CD4-positive, alpha-beta T cell treated with Interleukin-15 for 4 hours (primary cell): ENCODE data around the gene FAM177B.

Experiments used
- DNase-seq: peaks from one replicate; pipeline ENCODE4 v3.0.0-alpha.2; 2020; ENCODE audit warnings: low spot score

FAM177B gene

DNA sequence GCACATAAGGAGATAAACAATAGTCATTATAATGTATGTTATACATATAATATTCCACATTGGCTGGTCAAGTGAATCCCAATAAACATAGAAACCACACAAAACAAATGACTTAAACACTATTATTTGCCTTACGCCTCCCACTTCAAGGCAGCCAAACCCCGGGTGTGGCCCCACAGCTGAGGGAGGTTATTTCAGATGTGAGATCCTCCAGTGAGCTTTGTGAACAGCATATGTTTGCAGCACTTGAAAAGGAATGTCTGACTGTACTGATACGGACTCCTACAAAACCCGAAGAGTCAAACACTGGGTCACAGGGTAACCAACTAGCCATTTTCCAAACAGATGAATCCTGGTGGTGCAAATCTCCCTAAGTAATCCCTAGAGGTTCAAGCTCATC lies 50.7 kb downstream of the FAM177B start:
- DNase-seq: no peak

DNA sequence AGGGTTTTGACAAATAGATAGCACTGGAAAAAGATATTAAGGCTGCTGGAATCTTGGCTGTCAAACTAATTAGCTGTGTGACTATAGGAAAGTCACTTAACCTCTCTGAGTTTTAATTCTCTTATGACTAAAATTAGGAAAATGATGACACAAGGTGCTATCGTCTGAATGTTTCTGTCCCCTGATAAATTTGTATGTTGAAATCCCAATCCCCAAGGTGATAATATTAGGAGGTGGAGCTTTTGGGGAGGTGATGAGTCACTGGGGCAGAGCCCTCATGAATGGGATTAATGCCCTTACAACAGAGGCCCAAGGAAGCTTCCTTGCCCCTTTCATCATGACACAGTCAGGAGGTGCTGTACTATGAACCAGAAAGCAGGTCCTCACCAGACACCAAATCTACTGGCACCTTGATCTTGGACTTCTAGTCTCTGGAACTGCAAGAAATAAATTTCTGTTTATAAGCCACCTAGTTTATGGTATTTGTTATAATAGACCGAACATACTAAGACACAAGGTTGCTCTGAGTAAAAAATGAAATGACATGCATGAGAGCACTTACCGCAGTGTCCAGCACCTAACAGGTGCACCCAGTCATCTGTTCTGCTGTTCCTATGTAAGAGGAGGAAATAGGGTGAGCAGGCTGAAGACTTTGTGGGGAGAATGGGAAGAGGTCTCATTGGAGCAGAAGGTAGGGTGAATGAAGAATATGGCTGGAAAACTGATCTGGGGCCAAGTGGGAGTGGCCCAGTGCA lies 51.6 kb downstream of the FAM177B start:
- DNase-seq: no peak

DNA sequence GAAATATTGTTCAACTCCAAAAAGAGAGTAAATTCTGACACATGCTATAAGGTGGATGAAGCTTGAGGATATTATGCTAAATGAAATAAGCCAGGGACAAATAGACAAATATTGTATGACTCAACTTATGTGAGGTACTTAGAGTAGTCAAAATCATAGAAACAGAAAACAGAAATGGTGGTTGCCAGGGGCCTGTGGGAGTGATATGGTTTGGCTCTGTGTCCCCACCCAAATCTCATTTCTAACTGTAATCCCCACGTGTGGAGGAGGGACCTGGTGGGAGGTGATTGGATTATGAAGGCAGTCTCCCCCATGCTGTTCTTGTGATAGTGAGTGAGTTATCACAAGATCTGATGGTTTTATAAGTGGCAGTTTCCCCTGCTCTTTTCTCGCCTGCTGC lies 53.1 kb downstream of the FAM177B start:
- no peak for DNase-seq

DNA sequence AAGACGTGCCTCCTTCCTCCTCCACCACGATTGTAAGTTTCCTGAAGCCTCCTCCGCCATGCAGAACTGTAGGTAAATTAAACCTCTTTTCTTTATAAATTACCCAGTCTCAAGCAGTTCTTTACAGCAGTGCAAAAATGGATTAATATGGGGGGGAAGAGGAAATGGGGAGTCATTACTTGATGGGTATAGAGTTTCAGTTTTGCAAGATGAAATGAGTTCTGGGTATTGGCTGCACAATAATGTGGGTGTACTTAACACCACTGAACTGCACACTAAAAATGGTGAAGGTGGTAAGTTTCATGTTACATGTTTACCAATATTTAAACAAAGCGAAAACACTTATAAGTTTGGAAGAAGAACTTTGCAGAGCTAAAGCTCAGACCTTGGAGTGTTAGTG lies 53.5 kb downstream of the FAM177B start:
- DNase-seq: no peak

DNA sequence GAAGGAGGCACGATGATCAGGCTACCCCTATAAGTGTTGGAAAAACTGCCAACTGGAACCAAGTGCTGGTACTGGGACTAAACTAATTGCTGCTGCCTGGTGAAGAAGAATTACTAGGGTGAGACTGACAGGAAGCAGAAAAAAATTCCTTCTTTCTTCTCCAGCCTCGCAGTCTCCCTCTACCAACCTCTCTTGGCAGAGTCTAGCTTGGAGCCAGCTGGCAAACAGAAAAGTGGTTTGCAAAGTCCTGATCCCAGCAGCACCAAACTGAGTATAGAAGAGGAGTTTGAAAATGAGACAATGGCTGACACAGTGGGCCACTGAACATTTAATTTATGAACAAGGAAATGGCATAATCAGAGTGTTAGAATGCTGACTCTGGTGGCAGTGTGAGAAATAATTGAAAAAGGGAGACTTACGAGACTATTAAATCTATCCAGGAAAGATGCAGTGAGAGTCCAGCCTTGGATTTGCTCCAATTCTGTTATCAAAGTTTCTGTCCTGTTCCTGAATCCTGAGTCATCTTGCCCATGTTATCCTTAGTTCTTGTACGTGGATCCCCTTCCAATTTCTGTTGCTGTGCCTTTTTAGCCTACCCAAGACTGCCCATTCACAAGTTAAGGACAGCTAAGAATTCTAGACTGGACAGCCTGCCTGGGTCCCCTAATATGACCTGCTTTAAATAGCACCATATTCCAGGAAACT lies 54.2 kb downstream of the FAM177B start:
- DNase-seq: no peak

DNA sequence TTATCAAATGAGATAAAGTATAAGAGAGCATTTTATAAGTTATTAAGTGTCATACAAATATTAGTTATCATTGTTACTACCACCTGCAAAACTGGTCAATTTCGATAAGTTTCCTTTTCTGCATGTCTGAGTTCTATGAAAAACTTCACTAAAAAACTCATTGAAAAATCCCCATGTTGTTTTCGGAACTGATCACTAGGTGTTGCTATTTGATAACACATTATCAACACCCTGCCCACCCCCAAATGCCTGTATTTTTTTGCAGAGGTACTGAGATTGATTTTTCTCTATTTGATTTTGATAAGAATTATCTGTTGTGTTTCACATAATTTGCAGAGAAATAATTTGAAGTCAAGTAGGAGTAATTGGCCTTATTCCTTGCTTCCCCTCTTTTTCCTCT lies 55.7 kb downstream of the FAM177B start:
- DNase-seq: no peak

DNA sequence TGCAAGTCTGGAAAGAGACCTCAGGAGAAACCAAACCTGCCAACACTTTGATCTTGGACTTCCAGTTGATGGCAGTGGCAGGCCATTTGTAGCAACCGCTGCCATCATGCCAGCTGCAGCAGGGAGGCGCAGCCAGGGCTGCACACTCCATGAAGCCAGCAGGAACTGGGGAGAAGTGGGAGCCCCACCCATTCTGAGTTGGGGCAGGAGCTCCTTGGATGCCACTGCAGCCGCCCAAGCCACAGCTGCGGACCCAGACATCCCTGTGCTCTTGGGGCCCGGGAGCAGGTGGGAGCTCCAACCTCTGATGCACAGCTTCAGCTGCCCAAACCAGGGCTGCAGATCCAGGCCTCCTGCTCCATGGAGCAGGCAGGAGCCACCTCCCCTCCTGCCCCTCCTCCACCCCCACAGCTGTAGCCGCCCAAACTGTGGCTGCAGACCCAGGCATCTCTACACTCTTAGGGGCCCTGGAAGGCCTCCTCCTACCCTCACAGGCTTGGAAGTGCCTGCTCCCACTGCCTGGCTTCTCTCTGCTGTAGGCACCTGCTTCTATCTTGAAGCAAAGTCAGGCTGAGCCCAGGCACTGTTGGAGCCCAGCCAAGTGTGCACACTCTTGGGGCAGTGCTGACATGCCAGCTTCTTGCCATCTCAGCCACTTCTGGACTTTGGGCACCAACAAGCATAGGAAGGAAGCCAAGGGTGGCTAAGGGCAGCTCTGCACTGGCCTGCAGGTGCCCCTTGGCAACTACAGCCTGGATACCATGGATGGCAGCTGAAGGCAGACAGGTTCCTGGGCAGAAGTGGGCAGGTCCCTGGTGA lies 57.9 kb downstream of the FAM177B start:
- no peak for DNase-seq

DNA sequence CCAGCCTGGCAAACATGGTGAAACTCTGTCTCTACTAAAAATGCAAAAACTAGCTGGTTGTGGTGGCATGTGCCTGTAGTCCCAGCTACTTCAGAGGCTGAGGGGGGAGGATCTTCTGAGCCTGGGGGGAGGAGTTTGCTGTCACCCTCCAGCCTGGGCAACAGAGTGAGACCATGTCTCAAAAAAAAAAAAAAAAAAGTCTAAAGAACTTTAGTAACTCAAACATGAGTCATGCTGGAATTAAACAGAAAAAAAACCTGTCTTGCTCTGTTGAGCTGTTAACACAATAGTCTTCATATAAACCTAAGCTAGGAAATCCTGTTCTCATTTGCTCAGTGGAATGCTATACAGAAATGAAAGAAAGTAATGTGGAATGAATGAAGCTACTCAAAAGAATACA lies 61.1 kb downstream of the FAM177B start:
- DNase-seq: no peak

DNA sequence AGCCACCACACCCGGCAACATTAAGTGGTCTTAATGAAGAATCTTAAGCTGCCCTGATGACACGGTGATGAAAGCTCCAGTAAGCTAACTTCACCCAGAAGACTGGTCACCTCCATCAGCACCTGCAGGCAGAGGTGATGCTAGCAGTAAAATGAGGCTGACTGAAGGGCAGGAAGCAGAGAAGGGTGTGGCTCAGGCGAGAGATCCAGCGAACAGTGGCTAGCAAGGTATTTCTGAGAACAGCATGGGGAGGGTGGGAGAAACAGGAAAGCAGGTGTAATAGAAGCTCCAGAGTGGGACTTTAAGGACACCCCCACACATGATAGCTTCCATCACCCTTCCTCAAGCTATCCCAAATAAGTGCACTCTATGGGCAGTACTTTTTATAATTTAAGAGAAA lies 62.0 kb downstream of the FAM177B start:
- no peak for DNase-seq
